Glutamatergic neuron (in vitro differentiated cells): ENCODE results near the gene ANKRD55. TPM values are rescaled to one million over a fixed set of nuclear protein-coding genes. Genes with fewer than 3 reads are reported as not detected.

Source experiments
- DNase-seq: peaks from one replicate; pipeline ENCODE4 v3.0.0; 2022
- H3K27ac Mint-ChIP-seq: one replicate; pipeline ENCODE4 v1.8.0; 2020; ENCODE audit warnings: mild to moderate bottlenecking, mixed read lengths, inconsistent platforms; ENCODE audit not compliant: unreplicated experiment
- H3K27me3 Mint-ChIP-seq: one replicate; pipeline ENCODE4 v1.8.0; 2020; ENCODE audit warnings: mild to moderate bottlenecking, moderate library complexity, mixed read lengths, inconsistent platforms; ENCODE audit not compliant: unreplicated experiment
- H3K36me3 Mint-ChIP-seq: one replicate; pipeline ENCODE4 v1.8.0; 2020; ENCODE audit warnings: mild to moderate bottlenecking, mixed read lengths, inconsistent platforms; ENCODE audit not compliant: unreplicated experiment
- H3K4me1 Mint-ChIP-seq: one replicate; pipeline ENCODE4 v1.8.0; 2020; ENCODE audit warnings: mild to moderate bottlenecking, low read depth, mixed read lengths, inconsistent platforms; ENCODE audit not compliant: unreplicated experiment
- H3K4me3 Mint-ChIP-seq: one replicate; pipeline ENCODE4 v1.8.0; 2020; ENCODE audit warnings: mild to moderate bottlenecking, mixed read lengths, inconsistent platforms; ENCODE audit not compliant: unreplicated experiment
- H3K9me3 Mint-ChIP-seq: one replicate; pipeline ENCODE4 v1.8.0; 2020; ENCODE audit warnings: mild to moderate bottlenecking, moderate library complexity, mixed read lengths, inconsistent platforms; ENCODE audit not compliant: unreplicated experiment
- CTCF ChIP-seq: fragments of 200-600 bp; sonication (generic); IDR thresholded peaks from one replicate; pipeline ENCODE4 v1.5.0; 2021; ENCODE audit not compliant: partially characterized antibody, unreplicated experiment
- total RNA-seq: library from RNA; stranded (reverse); fragmentation: NEBNext Ultra II Directional; extraction: Animal tissue kit (Norgen Biotek cat#: 25700); gene quantifications from one replicate; pipeline ENCODE4 v1.2.1, GENCODE V29; 2021; ENCODE audit not compliant: unreplicated experiment

The ANKRD55 gene
- total RNA-seq, 1 donor from 2014 or later, result not detected

GRCh38 chr5:56278335-56278753 is 45.2 kb upstream of the ANKRD55 start:
- TF ChIP-seq CTCF, result no peak
- Mint-ChIP-seq H3K4me1 (no peaks in the 10 kb centered on the region), H3K9me3 (no peaks in the 10 kb centered on the region), H3K27ac (no peak overlapping the region), H3K27me3 (peaks cover 2% of the 10 kb centered on the region), H3K4me3 (no peak overlapping the region), H3K36me3 (peaks cover 6% of the 10 kb centered on the region)
- no peak for DNase-seq

- no peak for DNase-seq
- H3K27me3 Mint-ChIP-seq, result peaks cover 2% of the 10 kb centered on the region
- no peaks in the 10 kb centered on the region for H3K9me3 Mint-ChIP-seq
- H3K4me3 Mint-ChIP-seq, result no peak overlapping the region
- peaks cover 6% of the 10 kb centered on the region for H3K36me3 Mint-ChIP-seq
- no peak for TF ChIP-seq CTCF
- no peaks in the 10 kb centered on the region for H3K4me1 Mint-ChIP-seq
- no peak overlapping the region for H3K27ac Mint-ChIP-seq
Observed at GRCh38 chr5:56277573-56277972, 44.4 kb upstream of the ANKRD55 start.

GRCh38 chr5:56273376-56273955 is 40.3 kb upstream of the ANKRD55 start:
- no peak overlapping the region for H3K4me3 Mint-ChIP-seq
- H3K4me1 Mint-ChIP-seq, result no peaks in the 10 kb centered on the region
- H3K27ac Mint-ChIP-seq, result no peak overlapping the region
- no peaks in the 10 kb centered on the region for H3K9me3 Mint-ChIP-seq
- DNase-seq, result no peak
- peaks cover 6% of the 10 kb centered on the region for H3K36me3 Mint-ChIP-seq
- no peak for TF ChIP-seq CTCF
- peaks cover 2% of the 10 kb centered on the region for H3K27me3 Mint-ChIP-seq

GRCh38 chr5:56272765-56273164 is 39.6 kb upstream of the ANKRD55 start:
- Mint-ChIP-seq H3K27ac (no peak overlapping the region), H3K36me3 (peaks cover 6% of the 10 kb centered on the region), H3K4me1 (no peaks in the 10 kb centered on the region), H3K9me3 (no peaks in the 10 kb centered on the region), H3K27me3 (peaks cover 2% of the 10 kb centered on the region), H3K4me3 (no peak overlapping the region)
- no peak for DNase-seq
- no peak for TF ChIP-seq CTCF

- no peaks in the 10 kb centered on the region for H3K27me3 Mint-ChIP-seq
- H3K36me3 Mint-ChIP-seq, result no peaks in the 10 kb centered on the region
- H3K27ac Mint-ChIP-seq, result no peak overlapping the region
Observed at GRCh38 chr5:56270568-56271392, 37.6 kb upstream of the ANKRD55 start.

More at GRCh38 chr5:56270568-56271392, 37.6 kb upstream of the ANKRD55 start:
- Mint-ChIP-seq H3K4me3 (no peak overlapping the region), H3K9me3 (no peaks in the 10 kb centered on the region), H3K4me1 (no peaks in the 10 kb centered on the region)
- peak; percentile 88 for DNase-seq
- TF ChIP-seq CTCF, result peak; percentile 86
